Keratinocyte (primary cell): ENCODE data around the gene SLC17A2. TPM values are rescaled to one million over a fixed set of nuclear protein-coding genes. Genes with fewer than 3 reads are reported as not detected.

Experiments
- DNase-seq: peaks from one replicate; pipeline ENCODE4 v3.0.0-alpha.2; 2011; ENCODE audit warnings: low read depth, missing footprints, low spot score
- FAIRE-seq: peaks from 2 replicates; lab custom pipeline; 2011; peaks lifted over from hg19 to GRCh38; lab: Jason Lieb, UNC
- H2AFZ ChIP-seq: 2 replicates; pipeline ENCODE4 v1.6.0; 2012; ENCODE audit warnings: low read length, control low read depth, inconsistent platforms; ENCODE audit not compliant: control insufficient read depth
- H3K27ac ChIP-seq: 2 replicates; pipeline ENCODE4 v1.5.1; 2011; ENCODE audit warnings: low read length; ENCODE audit not compliant: control insufficient read depth, insufficient read depth
- H3K27me3 ChIP-seq: 3 replicates; pipeline ENCODE4 v1.6.0; 2011; ENCODE audit warnings: low read length; ENCODE audit not compliant: control insufficient read depth, insufficient read depth; ENCODE audit errors: extremely low read depth
- H3K36me3 ChIP-seq, 2 experiments: 2 replicates in 1 of 2; 3 replicates in 1 of 2; pipeline ENCODE4 v1.5.1; 2011; ENCODE audit warnings: low read length in 2 of 2, mild to moderate bottlenecking in 1 of 2; ENCODE audit not compliant: control insufficient read depth in 2 of 2, insufficient read depth in 2 of 2; ENCODE audit errors: extremely low read depth in 1 of 2
- H3K4me1 ChIP-seq: 3 replicates; pipeline ENCODE4 v1.5.1; 2011; ENCODE audit warnings: low read length; ENCODE audit not compliant: control insufficient read depth, insufficient read depth; ENCODE audit errors: extremely low read depth
- H3K4me2 ChIP-seq: 3 replicates; pipeline ENCODE4 v1.6.0; 2011; ENCODE audit warnings: low read depth, low read length; ENCODE audit not compliant: control insufficient read depth, insufficient read depth; ENCODE audit errors: extremely low read depth
- H3K4me3 ChIP-seq, 3 experiments: fragments of 200-600 bp in 1 of 3; sonication (generic) in 1 of 3; 2 replicates in 2 of 3; 3 replicates in 1 of 3; pipeline ENCODE4 v1.5.1; 2011 to 2016; ENCODE audit warnings: low read length in 3 of 3, mild to moderate bottlenecking in 3 of 3, control low read depth in 2 of 3, inconsistent platforms in 1 of 3, low read depth in 1 of 3, mixed read lengths in 1 of 3, mixed run types in 1 of 3, moderate library complexity in 1 of 3; ENCODE audit not compliant: control insufficient read depth in 2 of 3, insufficient read depth in 2 of 3; ENCODE audit errors: extremely low read depth in 1 of 3
- H3K79me2 ChIP-seq: 2 replicates; pipeline ENCODE4 v1.6.0; 2012; ENCODE audit warnings: low read length; ENCODE audit not compliant: control insufficient read depth, insufficient read depth
- H3K9ac ChIP-seq: 3 replicates; pipeline ENCODE4 v1.6.0; 2011; ENCODE audit warnings: low read length; ENCODE audit not compliant: control insufficient read depth, insufficient read depth; ENCODE audit errors: extremely low read depth
- H3K9me1 ChIP-seq: 3 replicates; pipeline ENCODE4 v1.6.0; 2011; ENCODE audit warnings: low read length; ENCODE audit not compliant: control insufficient read depth, insufficient read depth; ENCODE audit errors: extremely low read depth
- H3K9me3 ChIP-seq: 2 replicates; pipeline ENCODE4 v1.5.1; 2012; ENCODE audit warnings: low read depth, low read length; ENCODE audit not compliant: control insufficient read depth
- H4K20me1 ChIP-seq: 3 replicates; pipeline ENCODE4 v1.6.0; 2011; ENCODE audit warnings: low read length; ENCODE audit not compliant: control insufficient read depth, insufficient read depth; ENCODE audit errors: extremely low read depth
- CTCF ChIP-seq, 3 experiments: IDR thresholded peaks in 1 of 3; conservative IDR thresholded peaks in 1 of 3; optimal IDR thresholded peaks in 1 of 3; 2 replicates in 2 of 3; 3 replicates in 1 of 3; pipeline versions ENCODE3 to v1.5.1; 2011; ENCODE audit warnings: low read length in 3 of 3, mild to moderate bottlenecking in 3 of 3, moderate library complexity in 2 of 3, control low read depth in 1 of 3, inconsistent platforms in 1 of 3; ENCODE audit not compliant: insufficient read depth in 2 of 3; ENCODE audit errors: extremely low read depth in 1 of 3
- EZH2 ChIP-seq: IDR thresholded peaks from one replicate; pipeline ENCODE4 v1.6.1; 2012; ENCODE audit warnings: inconsistent platforms, mild to moderate bottlenecking, low read length, moderate library complexity
- dilution Hi-C: fragments of 300-500 bp; cut with MboI; formaldehyde crosslinking; loops from one replicate; pipeline ENCODE4 v1.7.0; 2020; ENCODE audit warnings: low sequenced_read_pairs; ENCODE audit not compliant: extremely low pct_ligation_motif_present
- polyA plus RNA-seq, 5 experiments: library from polyadenylated mRNA; depleted of rRNA in 3 of 5; stranded (reverse) in 3 of 5; stranded (forward) in 1 of 5; unstranded in 1 of 5; fragments of >200 nt; gene quantifications; 1 replicate in 1 of 5; 2 replicates in 3 of 5; 3 replicates in 1 of 5; pipeline versions ENCODE4 v1.2.1 to v1.2.3, GENCODE V29; 2011 to 2012; ENCODE audit warnings: missing spikeins in 2 of 5, low read depth in 1 of 5, low replicate concordance in 1 of 5

Gene SLC17A2
- polyA plus RNA-seq, 1 donor (not counting 4 experiments of a cell fraction or from before 2014, with no cell fraction given) = not detected

- H3K27me3 ChIP-seq = no peaks in the 10 kb centered on the region
- TF ChIP-seq CTCF (optimal IDR thresholded peaks at IDR 0.05 in 1 of 3, IDR thresholded peaks at IDR 0.05 in 1 of 3, conservative IDR thresholded peaks at IDR 0.05 in 1 of 3; ENCODE audit: extremely low read depth in 1 of 3, insufficient read depth in 2 of 3, low read length in 3 of 3) (no peak), EZH2 (no peak)
- H3K4me3 ChIP-seq = no peak overlapping the region
- H3K79me2 ChIP-seq = no peaks in the 10 kb centered on the region
- dilution Hi-C loops = no loop called here
- no peaks in the 10 kb centered on the region for H3K4me1 ChIP-seq
- no peak overlapping the region for H3K4me2 ChIP-seq
- no peak overlapping the region for H3K9ac ChIP-seq
- no peak for DNase-seq
- no peaks in the 10 kb centered on the region for H4K20me1 ChIP-seq
- no peaks in the 10 kb centered on the region for H3K9me3 ChIP-seq
- H3K36me3 ChIP-seq = no peaks in the 10 kb centered on the region
- no peak overlapping the region for H3K27ac ChIP-seq
- no peak overlapping the region for H2AFZ ChIP-seq
- FAIRE-seq = no peak
- H3K9me1 ChIP-seq = no peaks in the 10 kb centered on the region
These were observed 32.1 kb downstream of the SLC17A2 start for GRCh38 chr6:25898289-25898977.

GRCh38 chr6:25896252-25896651 lies 34.2 kb downstream of the SLC17A2 start:
- no peak for FAIRE-seq

More at GRCh38 chr6:25896252-25896651, 34.2 kb downstream of the SLC17A2 start:
- H3K4me2 ChIP-seq = no peak overlapping the region
- no peak overlapping the region for H2AFZ ChIP-seq
- H3K27me3 ChIP-seq = no peaks in the 10 kb centered on the region
- H3K36me3 ChIP-seq = no peaks in the 10 kb centered on the region
- H3K9me3 ChIP-seq = no peaks in the 10 kb centered on the region
- no peaks in the 10 kb centered on the region for H3K4me1 ChIP-seq
- no peak overlapping the region for H3K27ac ChIP-seq
- no peaks in the 10 kb centered on the region for H3K9me1 ChIP-seq
- H3K79me2 ChIP-seq = no peaks in the 10 kb centered on the region
- H3K4me3 ChIP-seq = no peak overlapping the region
- dilution Hi-C loops = no loop called here
- H3K9ac ChIP-seq = no peak overlapping the region
- no peaks in the 10 kb centered on the region for H4K20me1 ChIP-seq
- DNase-seq = no peak
- TF ChIP-seq EZH2 = no peak
